DOHH2 (cell line): ENCODE measurements around the gene METTL26.

Source experiments
- H3F3A ChIP-seq: fragments of 200-600 bp; sonication (generic), shearing (Covaris generic); 2 replicates; pipeline ENCODE4 v1.6.0; 2016; ENCODE audit warnings: antibody characterized with exemption, mild to moderate bottlenecking; ENCODE audit not compliant: control insufficient read depth, insufficient read depth
- H3K27ac ChIP-seq: fragments of 200-600 bp; sonication (generic); 2 replicates; pipeline ENCODE4 v1.5.1; 2014; ENCODE audit warnings: low read depth, mild to moderate bottlenecking, low read length, moderate library complexity
- H3K27me3 ChIP-seq: fragments of 200-600 bp; sonication (generic); 2 replicates; pipeline ENCODE4 v1.6.1; 2014; ENCODE audit warnings: mild to moderate bottlenecking, low read length, mixed read lengths; ENCODE audit not compliant: control insufficient read depth
- H3K36me3 ChIP-seq: fragments of 200-600 bp; sonication (generic); 2 replicates; pipeline ENCODE4 v1.6.1; 2014; ENCODE audit warnings: mild to moderate bottlenecking, low read length, moderate library complexity, mixed read lengths; ENCODE audit not compliant: control insufficient read depth
- H3K4me1 ChIP-seq: fragments of 200-600 bp; sonication (generic); 2 replicates; pipeline ENCODE4 v1.6.1; 2014; ENCODE audit warnings: mild to moderate bottlenecking, low read length, mixed read lengths; ENCODE audit not compliant: control insufficient read depth
- H3K4me2 ChIP-seq: fragments of 200-600 bp; sonication (generic); 2 replicates; pipeline ENCODE4 v1.6.0; 2014; ENCODE audit warnings: mild to moderate bottlenecking, low read length, moderate library complexity
- H3K4me3 ChIP-seq: fragments of 200-600 bp; sonication (generic); 2 replicates; pipeline ENCODE4 v1.5.1; 2014; ENCODE audit warnings: mild to moderate bottlenecking, low read length, mixed read lengths
- H3K79me2 ChIP-seq: fragments of 200-600 bp; sonication (generic); 2 replicates; pipeline ENCODE4 v1.6.1; 2014; ENCODE audit warnings: mild to moderate bottlenecking, low read length, mixed read lengths; ENCODE audit not compliant: control insufficient read depth
- H3K9me2 ChIP-seq: fragments of 200-600 bp; sonication (generic); replicated peaks from 2 replicates; pipeline ENCODE4 v1.6.1; 2014; ENCODE audit warnings: mild to moderate bottlenecking, low read length, mixed read lengths; ENCODE audit not compliant: control insufficient read depth
- H3K9me3 ChIP-seq: fragments of 200-600 bp; sonication (generic); 2 replicates; pipeline ENCODE4 v1.6.1; 2014; ENCODE audit warnings: antibody characterized with exemption, low read length, mixed read lengths; ENCODE audit not compliant: control insufficient read depth, insufficient read depth
- H4K20me1 ChIP-seq: fragments of 200-600 bp; sonication (generic); 2 replicates; pipeline ENCODE4 v1.6.0; 2014; ENCODE audit warnings: low read depth, mild to moderate bottlenecking, antibody characterized with exemption, low read length, moderate library complexity; ENCODE audit not compliant: control insufficient read depth, insufficient read depth
- EZH2phosphoT487 ChIP-seq: fragments of 200-600 bp; sonication (generic); IDR thresholded peaks from 2 replicates; pipeline ENCODE4 v1.6.1; 2017; ENCODE audit warnings: borderline replicate concordance, mild to moderate bottlenecking, antibody characterized with exemption, low read length, moderate library complexity, mixed read lengths
- TF ChIP-seq, protein P1 (sequence below): fragments of 200-600 bp; sonication (generic); IDR thresholded peaks from one replicate; pipeline ENCODE4 v1.5.1; 2014; ENCODE audit warnings: antibody characterized with exemption, mild to moderate bottlenecking, low read depth, low read length; ENCODE audit not compliant: poor library complexity, severe bottlenecking

Gene METTL26

GRCh38 chr16:676913-677312, 40.8 kb upstream of the METTL26 start:
- no peak for TF ChIP-seq EZH2phosphoT487
- TF ChIP-seq, protein P1, sequence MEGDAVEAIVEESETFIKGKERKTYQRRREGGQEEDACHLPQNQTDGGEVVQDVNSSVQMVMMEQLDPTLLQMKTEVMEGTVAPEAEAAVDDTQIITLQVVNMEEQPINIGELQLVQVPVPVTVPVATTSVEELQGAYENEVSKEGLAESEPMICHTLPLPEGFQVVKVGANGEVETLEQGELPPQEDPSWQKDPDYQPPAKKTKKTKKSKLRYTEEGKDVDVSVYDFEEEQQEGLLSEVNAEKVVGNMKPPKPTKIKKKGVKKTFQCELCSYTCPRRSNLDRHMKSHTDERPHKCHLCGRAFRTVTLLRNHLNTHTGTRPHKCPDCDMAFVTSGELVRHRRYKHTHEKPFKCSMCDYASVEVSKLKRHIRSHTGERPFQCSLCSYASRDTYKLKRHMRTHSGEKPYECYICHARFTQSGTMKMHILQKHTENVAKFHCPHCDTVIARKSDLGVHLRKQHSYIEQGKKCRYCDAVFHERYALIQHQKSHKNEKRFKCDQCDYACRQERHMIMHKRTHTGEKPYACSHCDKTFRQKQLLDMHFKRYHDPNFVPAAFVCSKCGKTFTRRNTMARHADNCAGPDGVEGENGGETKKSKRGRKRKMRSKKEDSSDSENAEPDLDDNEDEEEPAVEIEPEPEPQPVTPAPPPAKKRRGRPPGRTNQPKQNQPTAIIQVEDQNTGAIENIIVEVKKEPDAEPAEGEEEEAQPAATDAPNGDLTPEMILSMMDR: no peak
- no peak overlapping the region for H3K4me3 ChIP-seq
- H3K9me2 ChIP-seq: no peaks in the 10 kb centered on the region
- H3K36me3 ChIP-seq: peaks cover 38% of the 10 kb centered on the region
- peaks cover 29% of the 10 kb centered on the region for H3K4me1 ChIP-seq
- H3K79me2 ChIP-seq: peaks cover 16% of the 10 kb centered on the region
- H3F3A ChIP-seq: no peaks in the 10 kb centered on the region; the same call in 1 of the 2 replicates
- peaks cover 16% of the 10 kb centered on the region; the same call in 1 of the 2 replicates for H4K20me1 ChIP-seq
- H3K27me3 ChIP-seq: peaks cover 3% of the 10 kb centered on the region; the same call in 1 of the 2 replicates
- no peak overlapping the region for H3K4me2 ChIP-seq
- no peak overlapping the region for H3K27ac ChIP-seq
- no peaks in the 10 kb centered on the region for H3K9me3 ChIP-seq

GRCh38 chr16:676565-676902, 40.4 kb upstream of the METTL26 start:
- no peak for TF ChIP-seq EZH2phosphoT487
- TF ChIP-seq, protein P1: no peak
- no peaks in the 10 kb centered on the region; the same call in 1 of the 2 replicates for H3F3A ChIP-seq
- peaks cover 25% of the 10 kb centered on the region for H3K4me1 ChIP-seq
- H3K4me2 ChIP-seq: no peak overlapping the region
- peaks cover 12% of the 10 kb centered on the region for H3K79me2 ChIP-seq
- H3K27me3 ChIP-seq: peaks cover 3% of the 10 kb centered on the region; the same call in 1 of the 2 replicates
- H4K20me1 ChIP-seq: peaks cover 14% of the 10 kb centered on the region; the same call in 1 of the 2 replicates
- no peak overlapping the region for H3K4me3 ChIP-seq
- no peak overlapping the region for H3K27ac ChIP-seq
- no peaks in the 10 kb centered on the region for H3K9me2 ChIP-seq
- H3K36me3 ChIP-seq: peaks cover 36% of the 10 kb centered on the region
- no peaks in the 10 kb centered on the region for H3K9me3 ChIP-seq

DNA sequence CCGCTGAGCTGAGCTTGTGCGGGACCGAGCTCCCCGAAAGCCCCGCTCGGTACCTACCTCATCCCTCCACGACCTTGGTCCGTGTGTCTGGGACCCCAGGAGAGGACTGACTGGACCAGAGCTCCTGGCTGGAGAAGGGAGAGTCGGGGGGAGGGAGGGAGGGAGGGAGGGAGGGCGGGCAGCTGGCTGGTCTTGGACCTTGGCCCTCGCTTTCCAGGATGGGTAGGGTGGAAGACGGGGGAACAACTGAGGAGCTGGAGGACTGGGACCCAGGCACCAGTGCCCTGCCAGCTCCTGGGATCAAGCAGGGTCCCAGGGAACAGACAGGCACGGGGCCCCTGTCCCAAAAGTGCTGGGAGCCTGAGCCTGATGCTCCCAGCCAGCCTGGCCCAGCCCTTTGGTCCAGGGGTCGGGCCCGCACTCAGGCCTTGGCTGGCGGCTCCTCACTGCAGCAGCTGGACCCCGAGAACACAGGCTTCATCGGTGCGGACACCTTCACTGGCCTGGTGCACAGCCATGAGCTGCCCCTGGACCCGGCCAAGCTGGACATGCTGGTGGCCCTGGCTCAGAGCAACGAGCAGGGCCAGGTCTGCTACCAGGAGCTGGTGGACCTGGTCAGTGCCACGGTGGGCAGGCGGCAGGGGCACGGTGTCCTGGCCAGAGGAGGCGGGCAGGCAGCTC, 39.9 kb upstream of the METTL26 start:
- Histone ChIP-seq H3K79me2 (peaks cover 7% of the 10 kb centered on the region), H3K36me3 (peaks cover 35% of the 10 kb centered on the region), H3K27ac (no peak overlapping the region), H3F3A (no peaks in the 10 kb centered on the region; the same call in 1 of the 2 replicates), H4K20me1 (peaks cover 9% of the 10 kb centered on the region; the same call in 1 of the 2 replicates), H3K9me2 (no peaks in the 10 kb centered on the region), H3K27me3 (peaks cover 3% of the 10 kb centered on the region; the same call in 1 of the 2 replicates), H3K4me1 (peaks cover 20% of the 10 kb centered on the region), H3K9me3 (no peaks in the 10 kb centered on the region), H3K4me3 (no peak overlapping the region), H3K4me2 (no peak overlapping the region)
- no peak for TF ChIP-seq EZH2phosphoT487
- TF ChIP-seq, protein P1: no peak
